ENCODE measurements around the gene CAMTA1. TPM values are rescaled to one million over a fixed set of nuclear protein-coding genes. Genes with fewer than 3 reads are reported as not detected.
"Not testable (repeated sequence)": the region's sequence is repeated elsewhere in the genome, so short reads cannot be mapped to it uniquely, and the experiment has no call there.

CAMTA1 gene
- polyA plus RNA-seq, 12 donors, result 24.2 to 51.1 (median 44.7) TPM; not detected in 1

DNA sequence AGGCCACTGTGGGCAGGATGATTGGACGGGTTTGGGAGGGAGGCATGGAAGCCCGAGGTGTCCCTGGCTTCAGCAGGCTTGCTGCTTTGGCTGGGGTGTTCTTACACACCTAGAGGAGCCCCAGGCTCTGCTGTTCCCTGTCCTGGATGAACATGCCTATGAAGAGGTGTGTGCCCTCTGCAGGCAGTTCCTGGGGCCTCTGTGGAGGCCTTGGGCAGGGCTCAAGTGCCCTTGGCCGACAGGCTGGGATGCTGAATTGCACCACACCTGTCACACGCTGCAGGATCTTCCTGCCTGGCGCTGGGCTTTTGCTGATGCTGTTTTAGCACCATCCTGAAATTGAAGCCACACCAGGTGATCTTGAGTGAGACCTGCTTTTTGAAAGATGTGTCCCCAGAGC lies 570.8 kb downstream of the CAMTA1 start:
- DNase-seq, result no peak

- no peak for DNase-seq
These were observed 573.2 kb downstream of the CAMTA1 start for GRCh38 chr1:7358425-7358824.

- DNase-seq, result no peak
These were observed 575.3 kb downstream of the CAMTA1 start for GRCh38 chr1:7360526-7360925.

DNA sequence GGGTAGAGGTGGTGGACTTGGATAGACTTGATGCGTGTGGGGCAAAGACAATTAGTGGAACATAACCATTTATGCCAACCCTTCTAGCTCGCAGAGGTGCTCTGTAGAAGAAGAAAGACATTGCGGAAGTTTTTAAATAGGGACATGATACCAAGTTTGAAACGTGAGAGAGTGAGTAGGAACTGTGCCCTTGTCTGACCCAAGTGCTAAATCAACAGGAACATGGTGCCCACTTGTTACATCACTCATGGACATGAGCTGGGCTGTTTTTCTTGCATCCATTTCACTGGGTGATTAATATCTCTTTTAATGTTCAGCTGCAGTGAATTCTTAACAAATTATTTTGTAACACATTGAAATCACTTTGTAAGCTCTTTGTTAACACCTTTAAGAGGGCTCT lies 577.7 kb downstream of the CAMTA1 start:
- DNase-seq, result no peak

DNA sequence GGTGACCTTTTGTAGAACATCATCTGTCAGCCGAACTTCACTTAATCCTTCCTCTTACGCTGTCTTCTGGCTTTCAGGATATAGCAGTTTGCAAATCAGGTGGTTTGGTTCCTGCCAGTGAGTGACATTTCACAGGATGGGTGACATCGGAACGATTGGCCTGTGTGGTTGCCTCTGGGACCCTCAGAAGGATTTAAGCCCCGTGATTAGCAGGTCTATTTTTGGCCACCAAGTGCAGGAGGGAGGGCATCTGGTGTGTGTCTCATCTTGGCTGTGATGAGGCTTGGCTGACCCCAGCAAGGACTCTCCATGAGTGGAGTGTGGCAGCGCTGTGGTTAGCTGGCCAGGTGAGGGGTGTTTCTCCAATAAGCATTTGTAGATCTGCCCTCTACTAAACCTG lies 578.2 kb downstream of the CAMTA1 start:
- DNase-seq, result no peak

- no peak for DNase-seq
These were observed 580.5 kb downstream of the CAMTA1 start for GRCh38 chr1:7365706-7366105.

DNA sequence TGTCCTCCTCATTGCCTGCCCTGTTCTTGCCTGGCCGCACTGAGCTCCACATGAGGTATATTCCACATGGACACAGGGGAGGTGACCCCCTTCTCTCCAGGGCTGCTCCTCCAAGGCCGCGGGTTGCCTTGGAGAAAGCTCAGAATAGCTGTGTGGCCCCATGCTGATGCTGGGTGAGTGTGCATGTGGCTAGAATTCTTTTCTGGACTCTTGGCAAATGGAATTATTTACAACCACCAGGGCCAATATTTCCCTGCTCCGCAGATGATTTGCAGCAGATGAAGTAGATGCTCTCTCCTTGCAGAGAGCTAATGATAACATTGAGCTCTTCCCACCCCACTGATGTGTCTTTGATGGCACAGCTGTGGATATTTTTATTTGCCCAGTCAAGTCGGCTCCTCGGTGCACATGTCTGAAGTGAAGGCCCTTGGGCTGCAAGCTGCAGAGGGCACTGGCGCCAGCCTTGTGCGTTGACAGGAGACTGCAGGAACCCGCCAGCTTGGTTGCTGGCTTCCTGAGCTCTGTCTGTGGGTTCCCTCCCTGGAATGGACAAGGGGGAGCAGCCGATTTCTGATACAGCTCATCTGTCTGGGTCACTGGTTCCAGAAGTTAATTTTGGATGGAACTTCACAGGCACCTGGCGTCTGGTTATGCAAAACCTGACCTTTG lies 581.2 kb downstream of the CAMTA1 start:
- no peak for DNase-seq

DNA sequence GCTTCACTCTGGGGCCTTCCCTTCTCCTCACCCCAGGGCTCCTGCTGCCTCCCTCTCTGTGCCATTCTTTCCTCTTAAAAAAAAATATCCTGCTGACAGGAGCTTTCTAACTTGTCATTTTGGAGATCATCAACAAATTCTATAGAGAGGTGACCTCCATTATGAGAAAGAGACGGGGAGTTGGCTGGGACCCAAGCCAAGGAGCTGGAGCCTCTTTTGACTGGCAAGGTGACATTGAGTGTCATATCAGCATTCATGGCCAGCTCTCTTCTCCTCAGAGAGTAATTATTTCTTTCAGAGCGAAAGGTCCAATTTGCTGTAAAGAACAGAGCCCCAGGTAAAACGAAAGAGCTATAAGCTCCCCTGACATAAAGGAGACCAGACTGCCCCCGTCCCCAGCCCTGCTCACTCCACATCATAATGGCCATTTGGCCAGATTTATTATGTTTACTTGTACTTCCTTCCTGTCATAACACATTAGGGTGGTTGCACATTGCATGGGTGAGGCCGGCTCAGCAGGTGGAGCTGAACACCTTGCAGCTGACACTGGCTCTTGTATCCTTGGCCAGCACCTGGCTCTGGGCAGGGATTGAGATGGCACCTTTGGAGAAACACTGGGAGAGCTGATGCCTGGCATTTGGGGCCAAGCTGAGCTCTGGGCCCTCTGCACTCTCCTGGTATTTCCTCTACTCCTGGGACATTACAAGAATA lies 581.9 kb downstream of the CAMTA1 start:
- DNase-seq, result no peak

DNA sequence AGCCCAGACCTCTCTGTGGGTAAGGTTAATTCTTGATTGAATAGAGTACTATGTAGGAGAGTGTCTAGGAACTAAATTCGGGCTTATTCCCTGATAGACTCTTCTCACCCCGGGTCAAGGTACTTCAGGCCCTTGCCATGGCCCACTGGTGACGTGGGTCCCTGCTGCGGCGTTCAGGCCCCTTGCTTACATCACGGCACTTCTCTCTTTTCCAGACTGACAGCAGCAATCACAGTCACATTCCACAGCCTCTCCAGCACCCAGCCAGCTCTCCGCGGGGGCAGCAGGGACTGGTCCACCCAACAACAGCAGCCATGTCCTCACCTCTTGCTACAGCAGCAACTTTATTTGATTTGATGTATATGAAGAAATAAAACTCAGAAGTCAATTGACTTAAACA lies 584.6 kb downstream of the CAMTA1 start:
- DNase-seq, result no peak

- DNase-seq, result no peak
These were observed 586.7 kb downstream of the CAMTA1 start for GRCh38 chr1:7371926-7372325.

GRCh38 chr1:7372477-7373120 lies 587.3 kb downstream of the CAMTA1 start:
- no peak for DNase-seq

DNA sequence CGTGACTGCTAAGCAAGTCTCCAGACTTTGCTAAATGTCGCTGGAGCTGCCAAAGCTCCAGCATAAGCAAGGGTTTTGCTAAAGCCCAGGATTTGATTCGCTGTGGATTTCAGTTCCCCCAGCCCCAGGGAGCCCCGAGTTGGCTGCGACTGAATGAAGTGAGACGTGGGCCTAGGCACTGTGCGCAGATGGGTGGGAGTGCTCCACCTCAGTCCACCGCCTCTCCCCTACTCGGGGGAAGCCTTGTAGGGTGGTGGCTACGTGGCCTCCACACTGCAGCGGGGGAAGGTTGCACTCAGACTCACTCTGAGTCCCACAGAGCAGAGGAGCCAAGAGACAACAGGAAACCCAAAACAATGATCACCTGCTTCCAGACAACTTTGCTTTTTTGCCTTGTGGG lies 588.0 kb downstream of the CAMTA1 start:
- DNase-seq, result no peak

DNA sequence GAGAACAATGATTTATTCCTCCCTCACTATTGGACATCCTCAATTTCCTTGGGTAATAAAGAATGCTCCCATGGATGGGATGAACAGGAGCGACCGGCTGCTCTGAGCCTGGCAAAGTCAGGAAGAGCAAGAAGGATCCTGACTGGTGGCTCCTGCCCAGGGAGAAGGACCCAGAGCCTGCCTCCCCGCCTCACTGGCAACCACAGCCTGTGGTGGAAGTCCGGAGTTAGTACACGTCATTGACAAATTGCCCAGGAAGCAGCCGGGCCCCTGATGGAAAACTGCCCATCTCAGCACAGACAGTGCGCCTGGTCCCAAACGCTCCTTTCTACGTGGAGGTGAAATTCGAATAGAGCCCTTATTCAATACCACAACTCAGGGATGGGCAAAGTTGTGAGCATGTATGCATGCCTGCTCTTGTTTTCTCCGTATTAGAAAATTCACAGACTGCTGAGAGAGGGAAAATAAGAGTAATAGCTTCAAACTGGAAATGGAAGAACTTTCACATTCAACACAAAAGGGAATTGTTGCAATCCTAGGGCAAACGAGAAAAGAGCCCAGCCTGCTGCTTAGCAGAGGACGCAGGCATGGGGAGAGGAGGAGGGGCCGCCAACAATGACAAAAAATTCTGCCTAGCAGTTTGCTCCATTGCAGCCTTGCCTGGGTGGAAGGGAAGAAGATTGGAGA lies 588.8 kb downstream of the CAMTA1 start:
- DNase-seq, result no peak

DNA sequence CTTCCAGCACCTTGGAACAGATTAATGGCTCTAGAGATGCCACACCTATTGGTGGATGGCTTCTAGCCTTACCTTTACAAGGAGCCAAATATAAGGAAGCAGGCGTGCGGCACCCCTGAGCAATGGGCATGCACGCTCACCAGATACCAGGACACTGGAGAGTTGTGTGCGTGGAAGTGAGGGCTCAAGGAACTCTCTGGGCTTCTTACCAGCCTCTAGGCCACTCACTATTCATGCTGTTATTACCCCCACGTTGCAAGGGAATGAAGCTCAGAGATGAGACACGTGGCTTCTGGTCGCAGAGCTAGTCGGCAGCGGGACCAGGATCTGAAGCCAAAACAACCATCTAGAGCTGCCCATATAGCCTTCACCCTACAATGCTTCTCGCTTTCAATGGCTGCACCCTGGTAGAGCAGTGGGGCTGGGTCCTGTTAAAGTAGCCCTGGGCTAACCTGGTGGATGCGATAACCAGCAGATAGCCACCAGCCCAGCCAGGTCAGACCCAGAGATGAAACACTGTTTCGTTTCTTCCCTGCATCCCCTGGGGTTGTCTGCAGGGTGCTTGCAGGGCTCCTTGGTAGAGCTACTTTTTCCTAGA lies 589.4 kb downstream of the CAMTA1 start:
- DNase-seq, result no peak

GRCh38 chr1:7375329-7375728 lies 590.1 kb downstream of the CAMTA1 start:
- DNase-seq, result no peak

- DNase-seq, result no peak
These were observed 590.8 kb downstream of the CAMTA1 start for GRCh38 chr1:7375781-7376660.

- DNase-seq, result no peak
These were observed 591.4 kb downstream of the CAMTA1 start for GRCh38 chr1:7376676-7377075.

GRCh38 chr1:7378346-7379130 lies 593.3 kb downstream of the CAMTA1 start:
- DNase-seq, result no peak

GRCh38 chr1:7379441-7379971 lies 594.3 kb downstream of the CAMTA1 start:
- peak; percentile 27 for DNase-seq

- not testable (repeated sequence) for DNase-seq
These were observed 594.8 kb downstream of the CAMTA1 start for GRCh38 chr1:7380068-7380467.

Measured in muscle of arm (tissue), 12 donors.